RWPE2 (cell line): ENCODE results near the gene THSD4.

Source experiments
- ATAC-seq: fragments of 200-7000 bp; cut with Tn5 transposase; 3 replicates; pipeline ENCODE4 v1.9.1; 2021; ENCODE audit warnings: low read depth
- DNase-seq: peaks from one replicate; pipeline ENCODE4 v3.0.0-alpha.2; 2020; ENCODE audit warnings: low spot score
- H3K27ac ChIP-seq: fragments of 450-650 bp; 2 replicates; pipeline ENCODE4 v1.5.1; 2017; ENCODE audit warnings: mild to moderate bottlenecking; ENCODE audit not compliant: poor library complexity, severe bottlenecking
- H3K27me3 ChIP-seq: fragments of 250-450 bp; sonication (Bioruptor Pico); 2 replicates; pipeline ENCODE4 v1.5.1; 2021; ENCODE audit warnings: mild to moderate bottlenecking, moderate library complexity; ENCODE audit not compliant: insufficient read depth, poor library complexity, severe bottlenecking
- H3K36me3 ChIP-seq: fragments of 250-450 bp; sonication (Bioruptor Pico); 2 replicates; pipeline ENCODE4 v1.5.1; 2020; ENCODE audit warnings: low read depth, mild to moderate bottlenecking, moderate library complexity
- H3K4me1 ChIP-seq: fragments of 250-450 bp; sonication (Bioruptor Pico); 2 replicates; pipeline ENCODE4 v1.5.1; 2021; ENCODE audit warnings: mild to moderate bottlenecking, moderate library complexity; ENCODE audit not compliant: insufficient read depth, poor library complexity, severe bottlenecking
- H3K4me3 ChIP-seq: fragments of 250-450 bp; sonication (Bioruptor Pico); 2 replicates; pipeline ENCODE4 v1.5.1; 2021; ENCODE audit warnings: mild to moderate bottlenecking, moderate library complexity; ENCODE audit not compliant: severe bottlenecking
- H3K9me3 ChIP-seq: fragments of 250-450 bp; sonication (Bioruptor Pico); 2 replicates; pipeline ENCODE4 v1.5.1; 2021; ENCODE audit warnings: mild to moderate bottlenecking, moderate library complexity; ENCODE audit not compliant: severe bottlenecking
- CTCF ChIP-seq: fragments of 450-650 bp; IDR thresholded peaks from one replicate; pipeline ENCODE4 v1.5.1; 2017; ENCODE audit warnings: mild to moderate bottlenecking, moderate library complexity; ENCODE audit not compliant: poor library complexity, severe bottlenecking

The THSD4 gene

GRCh38 chr15:71215126-71215894 is 100.0 kb downstream of the THSD4 start:
- Histone ChIP-seq H3K4me1 (no peaks in the 10 kb centered on the region), H3K4me3 (no peak overlapping the region), H3K36me3 (peaks cover 78% of the 10 kb centered on the region), H3K9me3 (no peaks in the 10 kb centered on the region), H3K27ac (no peak overlapping the region), H3K27me3 (no peaks in the 10 kb centered on the region)
- no peak for DNase-seq
- no peak for TF ChIP-seq CTCF
- ATAC-seq, result no peak

DNA sequence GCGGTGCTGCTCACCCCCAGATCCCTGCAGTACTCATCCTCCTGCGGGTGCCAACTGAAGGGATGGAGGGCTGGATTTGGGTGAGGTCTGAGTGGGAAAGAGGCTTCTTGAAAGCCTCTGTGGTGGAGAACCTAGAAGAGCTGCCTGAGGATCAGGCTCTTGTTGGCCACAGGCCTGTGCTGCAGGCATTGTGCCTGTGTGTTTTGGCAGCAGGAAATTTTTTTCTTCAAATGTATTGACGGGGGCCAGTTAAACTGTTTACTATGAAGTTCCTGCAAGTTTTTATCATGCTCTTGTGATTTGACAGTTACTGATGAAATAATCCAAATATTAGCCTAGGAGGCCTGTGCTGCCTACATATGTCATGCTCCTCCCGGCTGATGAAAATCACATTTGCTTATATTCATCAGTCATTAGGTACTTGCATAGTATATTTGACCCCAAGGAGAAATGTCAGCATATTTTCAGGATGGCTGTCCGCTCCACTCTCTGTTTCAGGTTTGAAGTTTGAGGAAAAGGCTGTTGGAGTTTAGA is 103.1 kb downstream of the THSD4 start:
- DNase-seq (no peak), ATAC-seq (no peak)
- no peak overlapping the region for H3K4me3 ChIP-seq
- no peak overlapping the region for H3K27ac ChIP-seq
- no peaks in the 10 kb centered on the region for H3K27me3 ChIP-seq
- H3K9me3 ChIP-seq, result no peaks in the 10 kb centered on the region
- TF ChIP-seq CTCF, result no peak
- peaks cover 86% of the 10 kb centered on the region for H3K36me3 ChIP-seq
- peaks cover 6% of the 10 kb centered on the region for H3K4me1 ChIP-seq

DNA sequence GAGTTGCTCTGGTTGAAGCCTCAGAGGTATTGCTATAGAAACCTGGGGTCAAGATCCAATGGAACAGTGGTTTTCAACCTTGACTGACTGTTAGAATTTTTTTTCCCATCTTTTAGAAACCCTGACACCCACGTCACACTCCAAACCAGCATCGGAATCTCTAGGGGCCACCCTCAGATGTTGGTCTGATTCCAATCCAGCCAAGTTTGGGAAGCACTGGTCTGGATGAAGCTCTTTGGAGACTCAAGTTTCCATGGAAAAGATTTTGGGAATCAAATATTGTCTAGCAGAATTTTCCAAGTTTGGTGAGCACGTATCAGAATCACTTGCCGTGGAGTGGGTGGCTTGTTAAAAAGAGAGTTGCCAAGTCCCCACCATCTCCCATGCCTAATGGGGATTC is 103.8 kb downstream of the THSD4 start:
- Histone ChIP-seq H3K4me3 (no peak overlapping the region), H3K4me1 (peaks cover 13% of the 10 kb centered on the region), H3K27ac (no peak overlapping the region), H3K36me3 (peaks cover 85% of the 10 kb centered on the region), H3K27me3 (no peaks in the 10 kb centered on the region), H3K9me3 (no peaks in the 10 kb centered on the region)
- ATAC-seq (no peak), DNase-seq (no peak)
- TF ChIP-seq CTCF, result no peak

- Histone ChIP-seq H3K9me3 (no peaks in the 10 kb centered on the region), H3K4me3 (no peak overlapping the region), H3K27ac (no peak overlapping the region), H3K27me3 (no peaks in the 10 kb centered on the region), H3K36me3 (peaks cover 84% of the 10 kb centered on the region), H3K4me1 (peaks cover 14% of the 10 kb centered on the region)
- ATAC-seq (peak; percentile 24; the same call in 1 of the 3 replicates), DNase-seq (no peak)
- TF ChIP-seq CTCF, result no peak
Measured at GRCh38 chr15:71219645-71220044, 104.4 kb downstream of the THSD4 start.

DNA sequence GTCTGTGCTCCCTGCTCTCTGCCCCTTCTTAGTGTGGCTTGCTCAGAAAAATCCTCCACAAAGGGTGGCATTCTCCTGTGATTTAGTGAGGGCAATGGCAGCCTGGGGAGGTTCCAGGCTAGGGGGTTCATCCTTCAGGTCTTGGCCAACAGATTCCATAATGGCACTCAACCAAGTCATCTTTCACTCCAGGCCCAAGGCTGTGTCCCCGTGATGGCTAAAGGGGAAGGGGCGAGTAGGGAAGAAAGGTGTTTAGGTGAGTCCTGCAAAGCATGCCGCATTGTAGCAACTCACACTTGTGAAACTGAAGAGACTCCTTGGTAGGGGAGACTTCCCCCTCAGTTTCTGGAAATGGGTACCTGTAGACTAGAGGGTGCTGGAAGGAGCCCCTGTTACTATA is 105.6 kb downstream of the THSD4 start:
- peaks cover 83% of the 10 kb centered on the region for H3K36me3 ChIP-seq
- H3K4me3 ChIP-seq, result no peak overlapping the region
- ATAC-seq, result no peak
- H3K4me1 ChIP-seq, result peaks cover 14% of the 10 kb centered on the region
- no peak for TF ChIP-seq CTCF
- H3K27me3 ChIP-seq, result no peaks in the 10 kb centered on the region
- no peaks in the 10 kb centered on the region for H3K9me3 ChIP-seq
- no peak overlapping the region for H3K27ac ChIP-seq
- DNase-seq, result no peak
